Natural killer cell (primary cell): ENCODE measurements around the gene MAF. TPM values are rescaled to one million over a fixed set of nuclear protein-coding genes. Genes with fewer than 3 reads are reported as not detected.
A peak's percentile ranks its signal among the peaks of the same experiment; 100 is the strongest.

Experiments used
- ATAC-seq, 3 donors: fragments of 150-1000 bp in 2 of 3; fragments of 200-7000 bp in 1 of 3; cut with Tn5 transposase; 1 replicate in 1 of 3; 2 replicates in 2 of 3; pipeline ENCODE4 v1.10.0; 2021; ENCODE audit warnings: mild to moderate bottlenecking in 2 of 3, moderate library complexity in 2 of 3
- DNase-seq, 2 donors: peaks; one replicate each; pipeline versions ENCODE4 v3.0.0 to v3.0.0-alpha.2; 2013 to 2021; ENCODE audit warnings: mixed read lengths in 1 of 2
- H3K27ac ChIP-seq: one replicate; pipeline ENCODE4 v1.5.1; 2013; ENCODE audit warnings: mild to moderate bottlenecking, low read length
- H3K27me3 ChIP-seq: one replicate; pipeline ENCODE4 v1.6.1; 2013; ENCODE audit warnings: low read length; ENCODE audit not compliant: control insufficient read depth, insufficient read depth
- H3K36me3 ChIP-seq: one replicate; pipeline ENCODE4 v1.6.1; 2013; ENCODE audit warnings: low read length; ENCODE audit not compliant: control insufficient read depth, insufficient read depth
- H3K4me1 ChIP-seq: one replicate; pipeline ENCODE4 v1.6.1; 2013; ENCODE audit warnings: low read length; ENCODE audit not compliant: control insufficient read depth, insufficient read depth
- H3K4me3 ChIP-seq: one replicate; pipeline ENCODE4 v1.5.1; 2013; ENCODE audit warnings: low read length
- H3K9me3 ChIP-seq: one replicate; pipeline ENCODE4 v1.6.1; 2013; ENCODE audit warnings: low read length; ENCODE audit not compliant: control insufficient read depth, insufficient read depth
- H3K27ac Mint-ChIP-seq, 2 donors: one replicate each; pipeline ENCODE4 v1.8.0; 2022; ENCODE audit warnings: mild to moderate bottlenecking in 2 of 2, mixed read lengths in 2 of 2, moderate library complexity in 1 of 2
- H3K27me3 Mint-ChIP-seq, 2 donors: one replicate each; pipeline ENCODE4 v1.8.0; 2022; ENCODE audit warnings: low read depth in 2 of 2, mixed read lengths in 2 of 2
- H3K36me3 Mint-ChIP-seq: one replicate; pipeline ENCODE4 v1.8.0; 2022; ENCODE audit warnings: mixed read lengths
- H3K4me1 Mint-ChIP-seq, 2 donors: one replicate each; pipeline ENCODE4 v1.8.0; 2022; ENCODE audit warnings: mixed read lengths in 2 of 2
- H3K4me3 Mint-ChIP-seq: one replicate; pipeline ENCODE4 v1.8.0; 2022; ENCODE audit warnings: mild to moderate bottlenecking, moderate library complexity, mixed read lengths
- H3K9me3 Mint-ChIP-seq, 2 donors: one replicate each; pipeline ENCODE4 v1.8.0; 2022; ENCODE audit warnings: mixed read lengths in 2 of 2
- WGBS: methylation state at CpG from one replicate; pipeline ENCODE4 v1.1.7; 2013; ENCODE audit warnings: missing lambda C conversion rate; ENCODE audit not compliant: insufficient coverage; 5-methylcytosine and 5-hydroxymethylcytosine counted together
- intact Hi-C: fragments of 100-400 bp; cut with micrococcal nuclease; formaldehyde crosslinking; loops from one replicate; pipeline ENCODE4 v1.14.2; 2022
- total RNA-seq, 4 donors: library from RNA; stranded (reverse); fragments of 120-200 nt in 1 of 4; gene quantifications; one replicate each; pipeline versions ENCODE4 v1.2.3 to v1.2.4, GENCODE V29; 2013 to 2022
- TF ChIP-seq, protein P1 (sequence below): fragments of 200-600 bp; IDR thresholded peaks from one replicate; pipeline ENCODE4 v1.8.0; 2022; ENCODE audit warnings: antibody characterized with exemption

MAF gene
- total RNA-seq, 3 donors from 2014 or later (not counting 1 experiment from before 2014, with no cell fraction given) = 24.0 to 50.1 (median 27.1) TPM

DNA sequence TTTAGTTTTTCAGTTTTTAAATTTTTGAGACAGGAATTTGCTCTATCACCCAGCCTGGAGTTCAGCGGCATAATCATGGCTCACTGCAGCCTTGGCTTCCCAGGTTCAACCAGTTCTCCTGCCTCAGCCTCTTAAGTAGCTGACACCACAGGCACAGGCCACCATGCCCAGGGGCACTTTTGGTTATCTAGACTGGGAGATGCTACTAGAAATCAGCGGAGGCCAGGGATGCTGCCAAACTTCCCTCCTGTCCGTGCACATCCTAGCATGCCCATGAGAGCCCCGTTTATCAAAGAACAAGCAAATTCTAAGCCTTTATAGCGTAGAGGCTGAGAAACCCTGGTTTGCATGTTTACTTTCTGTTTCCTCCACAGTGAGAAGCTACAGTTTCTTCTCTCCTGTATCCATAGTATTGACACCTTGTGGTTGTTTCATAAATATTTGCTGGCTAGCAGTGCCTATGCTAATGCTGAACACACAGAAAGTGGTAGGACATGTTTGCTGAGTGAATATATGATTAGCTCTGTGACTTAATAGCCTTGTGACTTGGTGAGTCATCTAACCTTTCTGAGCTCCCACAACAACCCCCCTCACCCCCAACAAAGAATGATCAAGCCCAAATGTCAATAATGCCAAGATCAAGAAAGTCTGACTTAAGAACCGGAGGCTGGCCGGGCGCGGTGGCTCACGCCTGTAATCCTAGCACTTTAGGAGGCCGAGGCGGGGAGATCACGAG is 39.2 kb upstream of the MAF start:
- H3K36me3 Mint-ChIP-seq = no peaks in the 10 kb centered on the region
- ATAC-seq = peak in 2 of 3 donors; percentile 24 to 64
- peaks cover 27 to 34% of the 10 kb centered on the region in 2 donors for H3K4me1 Mint-ChIP-seq
- intact Hi-C loops = no loop called here
- peaks cover 7 to 8% of the 10 kb centered on the region in 2 donors for H3K27me3 Mint-ChIP-seq
- H3K4me3 Mint-ChIP-seq = peak overlapping the region; percentile 49
- Histone ChIP-seq H3K27me3 (no peaks in the 10 kb centered on the region), H3K4me1 (peaks cover 23% of the 10 kb centered on the region), H3K4me3 (no peak overlapping the region), H3K36me3 (no peaks in the 10 kb centered on the region), H3K27ac (no peak overlapping the region), H3K9me3 (no peaks in the 10 kb centered on the region)
- WGBS = 89% methylated on average over 13 of the region's 13 CpGs
- H3K27ac Mint-ChIP-seq = peak overlapping the region in 1 of 2 donors; percentile 32
- DNase-seq = peak in 1 of 2 donors; percentile 19
- H3K9me3 Mint-ChIP-seq = no peaks in the 10 kb centered on the region
- TF ChIP-seq, protein P1, sequence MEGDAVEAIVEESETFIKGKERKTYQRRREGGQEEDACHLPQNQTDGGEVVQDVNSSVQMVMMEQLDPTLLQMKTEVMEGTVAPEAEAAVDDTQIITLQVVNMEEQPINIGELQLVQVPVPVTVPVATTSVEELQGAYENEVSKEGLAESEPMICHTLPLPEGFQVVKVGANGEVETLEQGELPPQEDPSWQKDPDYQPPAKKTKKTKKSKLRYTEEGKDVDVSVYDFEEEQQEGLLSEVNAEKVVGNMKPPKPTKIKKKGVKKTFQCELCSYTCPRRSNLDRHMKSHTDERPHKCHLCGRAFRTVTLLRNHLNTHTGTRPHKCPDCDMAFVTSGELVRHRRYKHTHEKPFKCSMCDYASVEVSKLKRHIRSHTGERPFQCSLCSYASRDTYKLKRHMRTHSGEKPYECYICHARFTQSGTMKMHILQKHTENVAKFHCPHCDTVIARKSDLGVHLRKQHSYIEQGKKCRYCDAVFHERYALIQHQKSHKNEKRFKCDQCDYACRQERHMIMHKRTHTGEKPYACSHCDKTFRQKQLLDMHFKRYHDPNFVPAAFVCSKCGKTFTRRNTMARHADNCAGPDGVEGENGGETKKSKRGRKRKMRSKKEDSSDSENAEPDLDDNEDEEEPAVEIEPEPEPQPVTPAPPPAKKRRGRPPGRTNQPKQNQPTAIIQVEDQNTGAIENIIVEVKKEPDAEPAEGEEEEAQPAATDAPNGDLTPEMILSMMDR = no peak

DNA sequence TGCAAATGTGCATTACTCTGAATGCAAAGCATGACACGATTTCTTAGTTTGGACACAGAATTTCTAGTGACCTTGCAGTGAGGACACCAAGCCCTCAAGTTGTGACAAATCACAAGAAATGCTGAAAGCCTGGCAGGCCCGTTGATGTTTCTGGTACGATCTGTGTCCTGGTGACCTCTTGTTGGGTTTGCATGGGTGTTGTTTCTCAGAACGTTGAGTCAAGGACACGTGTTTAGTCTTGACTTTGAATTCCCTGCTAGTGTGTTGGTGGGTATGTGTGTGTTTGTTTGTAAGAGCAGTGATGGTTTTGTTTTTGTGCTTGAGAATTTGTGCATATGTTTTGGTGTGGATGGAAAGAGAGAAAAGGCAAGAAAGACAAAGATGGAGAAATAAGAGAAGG is 37.8 kb upstream of the MAF start:
- intact Hi-C loops = no loop called here
- ATAC-seq (no peak), DNase-seq (no peak)
- no peaks in the 10 kb centered on the region for H3K9me3 ChIP-seq
- H3K36me3 ChIP-seq = no peaks in the 10 kb centered on the region
- peaks cover 2 to 3% of the 10 kb centered on the region in 2 donors for H3K27me3 Mint-ChIP-seq
- no peak overlapping the region for H3K27ac Mint-ChIP-seq
- peaks cover 23% of the 10 kb centered on the region for H3K4me1 ChIP-seq
- 82% methylated on average over 5 of the region's 5 CpGs for WGBS
- TF ChIP-seq, protein P1 = no peak
- H3K4me3 ChIP-seq = no peak overlapping the region
- no peaks in the 10 kb centered on the region for H3K9me3 Mint-ChIP-seq
- H3K4me3 Mint-ChIP-seq = no peak overlapping the region
- no peaks in the 10 kb centered on the region for H3K27me3 ChIP-seq
- H3K27ac ChIP-seq = no peak overlapping the region
- H3K36me3 Mint-ChIP-seq = no peaks in the 10 kb centered on the region
- H3K4me1 Mint-ChIP-seq = peaks cover 27 to 34% of the 10 kb centered on the region in 2 donors

DNA sequence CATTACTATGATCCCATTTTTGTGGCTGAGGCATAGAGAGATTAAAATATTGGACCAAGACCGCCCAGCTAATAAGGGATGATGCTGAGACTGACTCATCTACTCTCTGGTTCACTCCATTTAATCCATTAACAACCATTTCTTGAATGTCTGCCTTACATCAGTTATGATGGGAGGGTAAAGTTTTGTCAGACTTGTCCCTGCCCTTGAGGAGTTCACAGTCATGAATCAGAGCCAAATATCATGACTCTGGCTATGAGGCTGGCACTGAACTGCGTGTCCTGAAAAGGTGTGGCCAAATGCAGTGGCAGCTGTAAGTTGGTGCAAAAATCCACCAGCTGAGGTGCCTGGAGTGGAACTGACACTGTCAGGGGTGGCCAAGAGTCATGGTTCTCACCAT is 35.0 kb upstream of the MAF start:
- Histone ChIP-seq H3K27me3 (no peaks in the 10 kb centered on the region), H3K36me3 (no peaks in the 10 kb centered on the region), H3K9me3 (no peaks in the 10 kb centered on the region), H3K4me1 (peaks cover 9% of the 10 kb centered on the region), H3K27ac (no peak overlapping the region), H3K4me3 (no peak overlapping the region)
- 94% methylated on average over 1 of the region's 2 CpGs for WGBS
- no peak for ATAC-seq
- no peaks in the 10 kb centered on the region for H3K9me3 Mint-ChIP-seq
- H3K36me3 Mint-ChIP-seq = no peaks in the 10 kb centered on the region
- no peak overlapping the region for H3K4me3 Mint-ChIP-seq
- TF ChIP-seq, protein P1 = no peak
- peaks cover 4 to 10% of the 10 kb centered on the region in 2 donors for H3K4me1 Mint-ChIP-seq
- intact Hi-C loops = no loop called here
- peaks cover 0 to 7% of the 10 kb centered on the region in 2 donors for H3K27me3 Mint-ChIP-seq
- no peak for DNase-seq
- no peak overlapping the region for H3K27ac Mint-ChIP-seq
